Thoracic aorta (tissue), 2 donors: ENCODE measurements around the gene PDGFD. TPM values are rescaled to one million over a fixed set of nuclear protein-coding genes. Genes with fewer than 3 reads are reported as not detected.

Source experiments
- ATAC-seq: fragments of 150-250 bp; one replicate; pipeline ENCODE4 v1.8.0; 2017; ENCODE audit warnings: low read depth; ENCODE audit not compliant: insufficient number of reproducible peaks, low FRiP score
- DNase-seq: peaks from one replicate; pipeline ENCODE4 v3.0.0-alpha.2; 2020; ENCODE audit warnings: low spot score
- H3K27ac ChIP-seq, 2 donors: fragments of 200-600 bp; sonication (generic); 1 replicate in 1 of 2; 2 replicates in 1 of 2; pipeline ENCODE4 v1.5.1; 2016; ENCODE audit warnings: mild to moderate bottlenecking in 2 of 2, moderate library complexity in 2 of 2
- H3K27me3 ChIP-seq: fragments of 200-600 bp; sonication (generic); replicated peaks from 2 replicates; pipeline ENCODE4 v1.6.0; 2016; ENCODE audit warnings: mild to moderate bottlenecking; ENCODE audit not compliant: insufficient read depth
- H3K36me3 ChIP-seq: fragments of 200-600 bp; sonication (generic); one replicate; pipeline ENCODE4 v1.5.1; 2016
- H3K4me1 ChIP-seq, 2 donors: fragments of 200-600 bp; sonication (generic); 1 replicate in 1 of 2; 2 replicates in 1 of 2; pipeline versions ENCODE4 v1.5.1 to v1.6.0; 2016; ENCODE audit warnings: low read depth in 2 of 2, mild to moderate bottlenecking in 1 of 2; ENCODE audit not compliant: control insufficient read depth in 1 of 2
- H3K4me3 ChIP-seq: fragments of 200-600 bp; sonication (generic); 2 replicates; pipeline ENCODE4 v1.5.1; 2016; ENCODE audit warnings: mild to moderate bottlenecking
- H3K9me3 ChIP-seq: fragments of 200-600 bp; sonication (generic); 2 replicates; pipeline ENCODE4 v1.5.1; 2016
- total RNA-seq, 2 donors: library from RNA; depleted of rRNA; stranded (reverse); fragments of >200 nt; gene quantifications; one replicate each; pipeline versions ENCODE4 v1.1.0 to v1.2.3, GENCODE V29; 2016
- TF ChIP-seq, protein P1 (sequence below): fragments of 200-600 bp; sonication (generic); IDR thresholded peaks from one replicate; pipeline ENCODE4 v1.5.1; 2019; ENCODE audit warnings: antibody characterized with exemption

PDGFD gene
- total RNA-seq, 2 donors from 2014 or later = 135 to 152 TPM

DNA sequence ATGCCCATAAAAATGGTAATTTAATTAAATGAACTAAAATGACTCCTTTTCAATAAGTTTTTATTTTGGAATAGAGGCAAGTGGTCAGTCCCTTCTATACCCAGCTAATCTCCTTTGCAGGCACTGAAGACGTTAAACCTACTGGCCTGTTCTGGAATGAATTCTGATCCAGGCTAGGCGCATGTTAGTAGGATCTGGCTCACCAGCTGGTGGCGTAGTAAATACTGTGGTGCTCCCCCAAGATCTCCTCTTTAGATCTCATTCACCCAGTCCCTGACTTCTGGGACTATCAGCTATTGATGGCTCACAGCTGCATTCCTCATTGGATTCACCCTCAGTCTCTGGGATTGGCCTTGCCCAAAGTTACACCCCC lies 301.2 kb downstream of the PDGFD start:
- H3K27ac ChIP-seq = no peak overlapping the region
- no peaks in the 10 kb centered on the region for H3K4me1 ChIP-seq
- H3K27me3 ChIP-seq = no peaks in the 10 kb centered on the region
- H3K36me3 ChIP-seq = no peaks in the 10 kb centered on the region
- no peaks in the 10 kb centered on the region for H3K9me3 ChIP-seq
- no peak for DNase-seq
- no peak for ATAC-seq
- no peak overlapping the region for H3K4me3 ChIP-seq
- TF ChIP-seq, protein P1, sequence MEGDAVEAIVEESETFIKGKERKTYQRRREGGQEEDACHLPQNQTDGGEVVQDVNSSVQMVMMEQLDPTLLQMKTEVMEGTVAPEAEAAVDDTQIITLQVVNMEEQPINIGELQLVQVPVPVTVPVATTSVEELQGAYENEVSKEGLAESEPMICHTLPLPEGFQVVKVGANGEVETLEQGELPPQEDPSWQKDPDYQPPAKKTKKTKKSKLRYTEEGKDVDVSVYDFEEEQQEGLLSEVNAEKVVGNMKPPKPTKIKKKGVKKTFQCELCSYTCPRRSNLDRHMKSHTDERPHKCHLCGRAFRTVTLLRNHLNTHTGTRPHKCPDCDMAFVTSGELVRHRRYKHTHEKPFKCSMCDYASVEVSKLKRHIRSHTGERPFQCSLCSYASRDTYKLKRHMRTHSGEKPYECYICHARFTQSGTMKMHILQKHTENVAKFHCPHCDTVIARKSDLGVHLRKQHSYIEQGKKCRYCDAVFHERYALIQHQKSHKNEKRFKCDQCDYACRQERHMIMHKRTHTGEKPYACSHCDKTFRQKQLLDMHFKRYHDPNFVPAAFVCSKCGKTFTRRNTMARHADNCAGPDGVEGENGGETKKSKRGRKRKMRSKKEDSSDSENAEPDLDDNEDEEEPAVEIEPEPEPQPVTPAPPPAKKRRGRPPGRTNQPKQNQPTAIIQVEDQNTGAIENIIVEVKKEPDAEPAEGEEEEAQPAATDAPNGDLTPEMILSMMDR = no peak

DNA sequence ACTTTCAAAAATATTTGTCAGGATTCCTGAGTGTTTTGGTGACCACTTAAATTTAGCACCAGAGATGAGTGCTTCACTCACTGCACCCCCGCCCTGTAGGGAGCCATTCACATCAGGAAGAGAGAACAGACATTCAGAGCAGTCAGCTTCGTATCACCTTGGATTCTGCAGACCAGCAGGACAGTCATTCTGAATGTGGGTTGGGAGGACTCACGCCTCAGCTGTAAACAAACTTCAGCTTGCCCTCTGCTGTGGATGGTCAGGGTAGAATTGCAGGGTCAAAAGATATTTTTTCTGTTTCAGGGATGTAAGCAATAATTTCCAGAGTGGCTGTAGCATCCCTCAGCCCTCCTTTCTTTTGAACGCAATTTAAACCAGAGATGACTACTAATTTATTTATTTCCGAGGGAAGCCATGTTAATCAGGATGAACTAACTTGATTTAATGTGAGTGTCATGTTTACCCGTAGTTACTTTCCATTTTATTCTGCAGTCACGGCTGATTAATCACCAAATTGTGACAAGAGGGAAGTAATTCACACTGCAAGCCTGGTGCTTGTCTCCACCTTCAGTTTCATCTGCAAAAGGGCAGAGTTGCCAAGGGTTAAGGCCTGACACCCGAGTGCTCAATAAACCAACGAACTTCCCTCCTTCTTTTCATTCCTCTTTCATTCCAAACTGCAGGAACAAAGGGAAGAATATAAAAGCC lies 301.7 kb downstream of the PDGFD start:
- Histone ChIP-seq H3K36me3 (no peaks in the 10 kb centered on the region), H3K27me3 (no peaks in the 10 kb centered on the region), H3K9me3 (no peaks in the 10 kb centered on the region), H3K27ac (no peak overlapping the region), H3K4me3 (no peak overlapping the region), H3K4me1 (no peaks in the 10 kb centered on the region)
- ATAC-seq (no peak), DNase-seq (no peak)
- TF ChIP-seq, protein P1 = no peak

Other genes starting within 250 kb of the PDGFD start
- not detected for gene DDI1, start 127.5 kb downstream of the PDGFD start, total RNA-seq